OCI-LY1 (cell line): Measurements from ENCODE around the gene PTGIR.

Experiments
- H2AFZ ChIP-seq: fragments of 200-600 bp; sonication (generic), shearing (Covaris generic); 2 replicates; pipeline ENCODE4 v1.6.0; 2014; ENCODE audit warnings: antibody characterized with exemption, mild to moderate bottlenecking, low read length
- H3F3A ChIP-seq: fragments of 200-600 bp; sonication (generic), shearing (Covaris generic); 2 replicates; pipeline ENCODE4 v1.6.0; 2014; ENCODE audit warnings: mild to moderate bottlenecking, antibody characterized with exemption, low read length, moderate library complexity; ENCODE audit not compliant: insufficient read depth
- H3K27ac ChIP-seq: fragments of 200-600 bp; sonication (generic); 2 replicates; pipeline ENCODE4 v1.5.1; 2014; ENCODE audit warnings: low read length, mixed run types, mild to moderate bottlenecking, low read depth; ENCODE audit not compliant: poor library complexity, severe bottlenecking
- H3K27me3 ChIP-seq: fragments of 200-600 bp; sonication (generic); 2 replicates; pipeline ENCODE4 v1.6.0; 2014; ENCODE audit warnings: antibody characterized with exemption, mild to moderate bottlenecking, low read length, moderate library complexity; ENCODE audit not compliant: insufficient read depth
- H3K36me3 ChIP-seq: fragments of 200-600 bp; sonication (generic); 2 replicates; pipeline ENCODE4 v1.6.1; 2014; ENCODE audit warnings: mild to moderate bottlenecking, antibody characterized with exemption, low read length, moderate library complexity, mixed read lengths; ENCODE audit not compliant: insufficient read depth
- H3K4me1 ChIP-seq: fragments of 200-600 bp; sonication (generic); 2 replicates; pipeline ENCODE4 v1.5.1; 2014; ENCODE audit warnings: mild to moderate bottlenecking, low read length, moderate library complexity; ENCODE audit not compliant: insufficient read depth, severe bottlenecking
- H3K4me2 ChIP-seq: fragments of 200-600 bp; sonication (generic), shearing (Covaris generic); 2 replicates; pipeline ENCODE4 v1.6.1; 2014; ENCODE audit warnings: low read length
- H3K4me3 ChIP-seq: fragments of 200-600 bp; sonication (generic); 2 replicates; pipeline ENCODE4 v1.5.1; 2014; ENCODE audit warnings: low read length, low read depth, mild to moderate bottlenecking, mixed read lengths; ENCODE audit not compliant: poor library complexity, severe bottlenecking
- H3K79me2 ChIP-seq: fragments of 200-600 bp; shearing (Covaris generic); 2 replicates; pipeline ENCODE4 v1.6.1; 2016; ENCODE audit warnings: mixed run types, low read length, mixed read lengths; ENCODE audit not compliant: insufficient read depth
- H3K9ac ChIP-seq: fragments of 200-600 bp; sonication (generic), shearing (Covaris generic); 2 replicates; pipeline ENCODE4 v1.6.1; 2014; ENCODE audit warnings: mild to moderate bottlenecking, low read length, mixed read lengths
- H3K9me2 ChIP-seq: fragments of 200-600 bp; sonication (generic), shearing (Covaris generic); 2 replicates; pipeline ENCODE4 v1.6.1; 2014; ENCODE audit warnings: low read depth, mild to moderate bottlenecking, low read length, mixed read lengths
- H3K9me3 ChIP-seq: fragments of 200-600 bp; shearing (Covaris generic); 2 replicates; pipeline ENCODE4 v1.6.1; 2014; ENCODE audit warnings: low read length, mixed read lengths
- H4K20me1 ChIP-seq: fragments of 200-600 bp; sonication (generic), shearing (Covaris generic); 2 replicates; pipeline ENCODE4 v1.6.0; 2016; ENCODE audit warnings: mild to moderate bottlenecking, low read length; ENCODE audit not compliant: insufficient read depth
- CTCF ChIP-seq: fragments of 200-600 bp; sonication (generic), shearing (Covaris generic); IDR thresholded peaks from 2 replicates; pipeline ENCODE4 v1.5.1; 2017; ENCODE audit warnings: mild to moderate bottlenecking, antibody characterized with exemption, low read length, moderate library complexity, mixed read lengths
- EZH2 ChIP-seq: fragments of 200-600 bp; sonication (generic), shearing (Covaris generic); IDR thresholded peaks from 2 replicates; pipeline ENCODE4 v1.8.0; 2017; ENCODE audit warnings: borderline replicate concordance, mixed run types, mild to moderate bottlenecking, antibody characterized with exemption, low read length, moderate library complexity, mixed read lengths

The PTGIR gene

GRCh38 chr19:46615966-46616365 lies 8.9 kb downstream of the PTGIR start:
- Histone ChIP-seq H3K9me2 (no peaks in the 10 kb centered on the region), H3K9ac (no peak overlapping the region), H3K4me2 (no peak overlapping the region), H3K27me3 (peaks cover 10% of the 10 kb centered on the region), H4K20me1 (no peaks in the 10 kb centered on the region), H3F3A (no peaks in the 10 kb centered on the region; the same call in 1 of the 2 replicates), H3K4me1 (peaks cover 32% of the 10 kb centered on the region), H3K79me2 (no peaks in the 10 kb centered on the region), H3K27ac (no peak overlapping the region), H3K9me3 (no peaks in the 10 kb centered on the region), H2AFZ (no peak overlapping the region), H3K4me3 (no peak overlapping the region), H3K36me3 (no peaks in the 10 kb centered on the region)
- TF ChIP-seq CTCF (no peak), EZH2 (no peak)

DNA sequence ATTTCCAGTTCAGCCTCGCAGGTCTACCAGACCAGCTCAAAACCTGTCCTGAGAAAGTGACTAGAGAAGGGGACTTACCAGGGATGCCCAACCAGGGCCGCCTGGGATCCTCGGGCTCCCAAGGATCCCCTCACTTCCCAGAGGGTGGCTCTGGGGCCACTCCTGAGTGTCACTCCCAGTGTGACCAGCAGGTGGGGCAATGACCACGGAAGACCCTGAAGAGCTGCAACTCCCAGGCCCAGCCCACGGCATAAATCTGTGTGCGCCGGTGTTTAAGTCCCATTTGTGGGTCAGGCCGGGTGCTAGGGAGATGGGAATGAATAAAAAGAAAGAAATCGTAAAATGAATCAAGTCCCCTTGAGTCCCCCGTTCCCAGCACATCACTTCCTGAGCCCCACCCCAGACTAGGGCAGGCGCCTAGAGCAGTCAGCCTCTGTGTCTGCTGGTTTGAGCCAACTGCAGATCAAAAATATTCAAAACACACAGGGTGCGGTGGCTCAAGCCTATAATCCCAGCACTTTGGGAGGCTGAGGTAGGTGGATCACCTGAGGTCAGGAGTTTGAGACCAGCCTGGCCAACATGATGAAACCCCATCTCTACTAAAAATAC lies 10.7 kb downstream of the PTGIR start:
- peaks cover 9% of the 10 kb centered on the region for H3K27me3 ChIP-seq
- no peaks in the 10 kb centered on the region for H3K9me3 ChIP-seq
- H3K4me2 ChIP-seq = no peak overlapping the region
- H3K4me3 ChIP-seq = no peak overlapping the region
- peaks cover 16% of the 10 kb centered on the region for H3K36me3 ChIP-seq
- TF ChIP-seq EZH2 (no peak), CTCF (peak; percentile 88)
- no peaks in the 10 kb centered on the region for H3K79me2 ChIP-seq
- H3K9ac ChIP-seq = no peak overlapping the region
- no peak overlapping the region for H2AFZ ChIP-seq
- no peaks in the 10 kb centered on the region for H3K9me2 ChIP-seq
- peaks cover 28% of the 10 kb centered on the region for H3K4me1 ChIP-seq
- H3F3A ChIP-seq = no peaks in the 10 kb centered on the region; the same call in 1 of the 2 replicates
- H4K20me1 ChIP-seq = no peaks in the 10 kb centered on the region
- H3K27ac ChIP-seq = no peak overlapping the region

DNA sequence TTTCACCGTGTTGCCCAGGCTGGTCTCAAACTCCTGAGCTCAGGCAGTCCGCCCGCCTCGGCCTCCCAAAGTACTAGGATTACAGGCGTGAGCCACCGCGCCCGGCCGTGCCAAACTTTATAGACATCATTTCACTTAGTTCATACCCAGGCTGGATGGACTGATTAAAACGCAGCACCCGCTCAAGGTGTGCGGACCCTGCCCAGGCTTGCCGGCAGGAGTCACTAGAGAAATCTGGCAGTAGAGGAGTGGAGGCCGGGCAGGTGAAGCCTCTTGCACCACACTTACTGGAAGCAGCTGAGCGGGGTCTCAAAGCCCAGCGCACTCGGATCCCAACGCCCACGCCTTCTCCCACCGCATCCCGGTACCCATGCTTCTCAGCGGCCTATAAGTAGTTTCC lies 11.4 kb downstream of the PTGIR start:
- TF ChIP-seq CTCF (no peak), EZH2 (no peak)
- no peak overlapping the region for H3K4me2 ChIP-seq
- H3F3A ChIP-seq = no peaks in the 10 kb centered on the region; the same call in 1 of the 2 replicates
- H2AFZ ChIP-seq = no peak overlapping the region
- H3K9me2 ChIP-seq = no peaks in the 10 kb centered on the region
- peaks cover 22% of the 10 kb centered on the region for H3K36me3 ChIP-seq
- no peaks in the 10 kb centered on the region for H3K79me2 ChIP-seq
- no peak overlapping the region for H3K27ac ChIP-seq
- H3K27me3 ChIP-seq = peaks cover 9% of the 10 kb centered on the region
- no peak overlapping the region for H3K4me3 ChIP-seq
- H3K9me3 ChIP-seq = no peaks in the 10 kb centered on the region
- peaks cover 28% of the 10 kb centered on the region for H3K4me1 ChIP-seq
- H3K9ac ChIP-seq = no peak overlapping the region
- H4K20me1 ChIP-seq = no peaks in the 10 kb centered on the region
